ENCODE measurements around the gene LSM14B.

The LSM14B gene

GRCh38 chr20:62183426-62184142 lies 61.3 kb downstream of the LSM14B start:
- peak overlapping the region; percentile 78 for H2AFZ ChIP-seq (ENCODE audit: low read depth, low read length)
- peak overlapping the region; percentile 88 for H3K9ac ChIP-seq (ENCODE audit: low read depth, low read length)
- H4K20me1 ChIP-seq (ENCODE audit: insufficient read depth, low read length), result peaks cover 16% of the 10 kb centered on the region; the same call in 1 of the 2 replicates
- DNase-seq (no peak), ATAC-seq (ENCODE audit: insufficient read depth, low read depth) (no peak)
- no peaks in the 10 kb centered on the region for H3K9me3 ChIP-seq (ENCODE audit: insufficient read depth, low read length, severe bottlenecking)
- H3K4me2 ChIP-seq (ENCODE audit: insufficient read depth, low read length), result peak overlapping the region; percentile 93
- H3K36me3 ChIP-seq (ENCODE audit: insufficient read depth, low read length), result peaks cover 15% of the 10 kb centered on the region
- H3K4me3 ChIP-seq (ENCODE audit: low read depth in 1 of 2, low read length in 2 of 2), result peak overlapping the region; percentile 85 to 89
- peak overlapping the region; percentile 91 for H3K27ac ChIP-seq (ENCODE audit: low read length)
- TF ChIP-seq CTCF (IDR thresholded peaks at IDR 0.05; ENCODE audit: borderline replicate concordance, extremely low read depth, low read length, poor library complexity, severe bottlenecking) (no peak), EZH2 (IDR thresholded peaks at IDR 0.05; ENCODE audit: borderline replicate concordance, low read depth, low read length, severe bottlenecking) (no peak)
- no peaks in the 10 kb centered on the region for H3K27me3 ChIP-seq (ENCODE audit: insufficient read depth, low read length, poor library complexity)
- H3K79me2 ChIP-seq (ENCODE audit: insufficient read depth, low read length), result peaks cover 58% of the 10 kb centered on the region
- H3K4me1 ChIP-seq (ENCODE audit: insufficient read depth, low read length), result peaks cover 32% of the 10 kb centered on the region
